GM19463 (cell line): ENCODE results near the gene OGFOD3.
"Not testable (repeated sequence)": the region's sequence is repeated elsewhere in the genome, so short reads cannot be mapped to it uniquely, and the experiment has no call there.

Experiments
- ATAC-seq: cut with Tn5 transposase; IDR thresholded peaks from one replicate; pipeline ENCODE4 v1.9.1; 2021; ENCODE audit warnings: mild to moderate bottlenecking, moderate library complexity; ENCODE audit not compliant: unreplicated experiment

OGFOD3 gene

DNA sequence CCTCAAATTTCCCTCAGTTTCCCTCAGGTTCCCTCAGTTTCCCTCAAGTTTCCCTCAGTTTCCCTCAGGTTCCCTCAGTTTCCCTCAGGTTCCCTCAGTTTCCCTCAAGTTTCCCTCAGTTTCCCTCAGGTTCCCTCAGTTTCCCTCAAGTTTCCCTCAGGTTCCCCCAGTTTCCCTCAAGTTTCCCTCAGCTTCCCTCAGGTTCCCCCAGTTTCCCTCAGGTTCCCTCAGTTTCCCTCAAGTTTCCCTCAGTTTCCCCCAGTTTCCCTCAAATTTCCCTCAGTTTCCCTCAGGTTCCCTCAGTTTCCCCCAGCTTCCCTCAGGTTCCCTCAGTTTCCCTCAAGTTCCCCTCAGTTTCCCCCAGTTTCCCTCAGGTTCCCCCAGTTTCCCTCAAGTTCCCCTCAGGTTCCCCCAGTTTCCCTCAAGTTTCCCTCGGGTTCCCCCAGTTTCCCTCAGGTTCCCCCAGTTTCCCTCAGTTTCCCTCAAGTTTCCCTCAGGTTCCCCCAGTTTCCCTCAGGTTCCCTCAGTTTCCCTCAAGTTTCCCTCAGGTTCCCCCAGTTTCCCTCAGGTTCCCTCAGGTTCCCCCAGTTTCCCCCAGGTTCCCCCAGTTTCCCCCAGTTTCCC is 58.8 kb downstream of the OGFOD3 start:
- ATAC-seq = not testable (repeated sequence)

DNA sequence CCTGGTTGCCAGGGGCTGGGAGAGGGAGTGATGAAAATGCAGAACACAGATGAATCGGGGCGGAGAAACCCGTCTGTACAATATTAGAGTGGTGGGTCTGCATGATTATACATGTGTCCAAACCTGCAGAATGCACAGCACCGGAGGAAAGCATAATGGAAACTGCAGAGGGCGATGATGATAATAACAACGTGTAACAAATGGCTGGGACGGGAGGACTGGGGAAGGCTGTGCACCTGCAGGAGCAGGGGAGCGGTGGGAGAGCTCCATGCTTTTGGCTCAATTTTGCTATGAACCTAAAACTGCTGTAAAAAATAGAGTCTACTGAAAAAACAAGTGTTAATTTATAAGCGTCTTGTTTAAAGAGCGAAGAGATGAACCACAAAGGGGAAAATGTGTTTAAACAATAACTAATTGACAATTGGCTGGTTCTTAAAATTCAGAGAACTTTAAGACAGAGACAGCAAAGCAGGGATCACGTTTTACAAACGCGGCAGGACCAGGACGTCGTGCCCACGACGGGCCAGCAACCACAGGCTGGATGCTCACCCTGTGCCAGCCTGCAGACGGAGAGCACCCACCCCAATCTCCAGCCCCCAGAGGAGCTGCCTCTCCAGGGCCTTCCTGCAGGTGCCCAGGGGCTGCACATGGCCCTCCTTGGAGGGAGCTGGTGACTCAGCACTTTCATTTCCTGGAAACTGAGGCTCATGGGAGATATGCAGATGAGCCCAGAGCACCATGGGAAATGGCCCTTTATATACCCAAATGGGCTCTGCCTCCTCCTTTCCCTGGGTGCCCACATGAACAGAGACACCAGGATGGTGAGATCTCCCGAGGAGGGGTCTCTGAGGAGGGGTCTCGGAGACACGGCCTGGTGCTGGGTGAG is 59.7 kb downstream of the OGFOD3 start, which contains the start of gene TEX19:
Gene TEX19 (plus strand): TSS at position 783 of the 886 bp plus-strand sequence. CDS start 2,904 bp downstream, outside the sequence.
- no peak for ATAC-seq

DNA sequence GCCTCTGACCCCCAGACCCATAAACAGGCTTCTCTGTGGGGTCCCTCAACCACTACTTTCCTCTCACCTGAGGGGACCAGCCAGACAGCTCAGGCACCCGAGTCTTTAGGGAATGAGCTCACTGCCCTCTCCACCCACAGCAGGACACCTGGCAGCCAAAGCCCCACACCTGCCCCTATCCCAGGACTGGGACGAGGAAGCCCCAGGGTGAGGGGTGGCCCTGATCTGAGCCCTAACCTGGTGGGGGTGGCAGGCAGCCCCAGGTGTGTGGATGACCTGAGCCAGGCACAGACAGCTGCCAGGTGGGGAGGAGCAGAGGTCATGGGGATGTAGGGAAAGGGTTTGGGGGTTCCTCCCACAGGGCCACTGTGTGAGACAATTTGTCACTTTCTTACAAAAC is 61.0 kb downstream of the OGFOD3 start:
- no peak for ATAC-seq

DNA sequence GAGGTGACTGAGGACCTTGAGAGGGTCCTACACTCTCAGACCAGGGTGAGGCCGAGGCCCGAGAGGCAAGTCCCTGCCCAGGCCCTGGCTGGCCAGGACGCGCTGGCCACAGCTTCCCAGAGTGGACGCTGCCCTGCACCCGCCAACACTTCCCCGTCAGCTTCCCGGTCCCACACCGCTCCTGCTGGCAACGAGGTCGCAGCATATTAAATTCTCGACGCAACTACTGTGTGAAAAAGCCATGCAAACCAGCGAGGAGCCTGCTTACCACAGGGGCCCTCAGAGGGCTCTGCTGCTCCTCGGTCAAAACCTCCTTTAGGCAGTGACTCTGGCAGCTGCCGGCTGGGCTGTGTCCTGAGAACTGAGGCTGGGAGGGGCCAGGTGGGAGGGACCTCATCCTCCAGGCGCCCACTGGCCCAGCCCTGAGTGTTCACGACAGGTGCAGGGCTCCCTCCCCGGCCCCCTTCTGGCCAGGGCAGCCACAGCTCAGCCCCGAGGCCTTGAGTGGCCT is 61.5 kb downstream of the OGFOD3 start:
- ATAC-seq = no peak

DNA sequence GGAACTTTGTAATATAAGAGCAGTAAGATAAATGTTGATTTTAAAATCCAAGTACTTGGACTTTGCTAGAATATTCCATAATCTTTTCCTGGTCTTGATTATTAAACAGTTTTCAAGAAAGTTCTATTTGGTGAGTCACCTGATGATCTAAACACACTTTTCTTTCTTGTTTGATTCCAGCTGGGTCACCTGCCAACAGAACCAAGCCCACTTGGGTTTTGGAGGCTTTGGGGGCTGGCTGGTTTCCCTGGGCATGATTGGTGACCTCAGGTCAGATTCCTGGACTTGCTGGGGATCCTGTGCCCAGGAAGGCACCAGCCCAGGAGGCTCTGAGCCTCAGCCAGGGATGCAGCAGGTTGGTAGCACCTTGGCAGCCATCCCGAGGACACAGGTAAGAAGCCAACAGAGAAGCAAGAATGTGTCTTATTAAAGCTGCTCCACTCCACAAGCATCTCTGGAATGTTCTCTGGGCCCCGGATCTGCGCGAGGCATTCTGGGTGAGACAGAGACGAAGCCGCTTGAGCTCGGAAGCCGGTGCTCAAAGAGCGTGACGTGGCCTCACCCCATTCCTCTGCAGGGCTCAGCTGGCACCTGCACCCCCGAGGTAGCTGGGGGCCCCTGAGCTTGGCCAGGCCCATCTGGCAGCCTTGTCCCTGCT is 62.5 kb downstream of the OGFOD3 start:
- ATAC-seq = no peak

GRCh38 chr17:82354804-82355308 is 63.5 kb downstream of the OGFOD3 start:
- no peak for ATAC-seq

DNA sequence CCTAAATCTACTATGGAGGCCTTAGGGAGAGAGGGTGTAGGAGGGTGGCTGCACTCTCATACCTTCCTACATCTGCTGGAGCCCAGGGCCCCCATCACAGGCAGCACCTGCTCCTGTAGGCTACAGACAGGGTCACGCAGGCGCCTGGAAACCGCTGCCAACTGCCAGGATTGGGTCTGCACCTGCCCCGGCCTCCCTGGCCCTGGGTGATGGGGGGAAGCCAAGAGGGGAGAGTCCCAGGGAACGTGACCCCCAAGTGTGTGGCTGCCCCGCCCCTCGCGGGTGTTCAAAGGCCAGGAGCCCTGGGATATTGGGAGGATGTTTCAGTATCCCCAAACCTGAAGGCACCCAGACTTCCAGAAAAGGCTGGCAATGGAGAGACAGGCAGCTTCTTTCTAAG is 64.9 kb downstream of the OGFOD3 start:
- no peak for ATAC-seq

GRCh38 chr17:82351713-82352488 is 66.5 kb downstream of the OGFOD3 start:
- ATAC-seq = no peak

DNA sequence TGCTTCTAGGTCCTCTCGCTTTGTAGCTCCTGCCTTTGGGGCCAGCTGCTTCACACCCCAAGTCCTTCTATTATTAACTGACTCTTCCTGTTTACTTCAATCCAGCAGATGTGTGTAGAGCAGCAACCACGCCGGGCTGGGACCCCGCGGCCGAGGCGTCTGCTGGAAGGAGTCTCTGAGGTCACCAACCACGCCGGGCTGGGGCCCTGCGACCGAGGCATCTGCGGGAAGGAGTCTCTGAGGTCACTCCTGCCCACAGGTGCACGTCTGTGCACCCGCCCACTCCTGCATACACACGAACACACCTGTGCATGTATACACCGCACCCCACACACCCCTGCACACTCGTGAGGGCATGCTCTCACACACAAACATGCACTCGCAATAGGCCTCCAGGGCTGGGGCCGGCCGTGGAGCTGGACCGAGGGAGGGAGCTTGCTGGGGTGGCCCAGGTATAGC is 67.1 kb downstream of the OGFOD3 start:
- peak; percentile 47 for ATAC-seq

- no peak for ATAC-seq
Measured at GRCh38 chr17:82350182-82351030, 68.0 kb downstream of the OGFOD3 start.

DNA sequence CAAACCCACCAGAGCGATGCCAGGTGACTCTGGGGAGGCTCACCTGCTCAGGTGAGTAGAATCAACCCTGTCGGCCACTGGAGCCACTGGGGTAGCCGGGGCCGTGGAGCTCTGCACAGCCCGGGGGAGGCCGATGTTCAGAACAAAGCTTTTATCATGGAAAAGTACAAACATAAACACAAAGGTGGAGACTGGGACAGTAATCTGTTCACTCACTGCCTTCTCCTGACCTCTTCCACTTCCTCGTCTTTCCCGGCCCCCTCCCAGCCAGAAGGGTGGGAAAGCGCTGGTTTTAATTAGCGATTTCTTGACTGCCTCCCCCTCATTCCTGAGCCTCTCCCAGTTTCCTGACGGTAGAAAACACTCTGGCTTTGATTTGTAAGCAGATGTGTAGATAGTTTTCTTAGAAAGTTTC is 69.1 kb downstream of the OGFOD3 start:
- ATAC-seq = no peak

DNA sequence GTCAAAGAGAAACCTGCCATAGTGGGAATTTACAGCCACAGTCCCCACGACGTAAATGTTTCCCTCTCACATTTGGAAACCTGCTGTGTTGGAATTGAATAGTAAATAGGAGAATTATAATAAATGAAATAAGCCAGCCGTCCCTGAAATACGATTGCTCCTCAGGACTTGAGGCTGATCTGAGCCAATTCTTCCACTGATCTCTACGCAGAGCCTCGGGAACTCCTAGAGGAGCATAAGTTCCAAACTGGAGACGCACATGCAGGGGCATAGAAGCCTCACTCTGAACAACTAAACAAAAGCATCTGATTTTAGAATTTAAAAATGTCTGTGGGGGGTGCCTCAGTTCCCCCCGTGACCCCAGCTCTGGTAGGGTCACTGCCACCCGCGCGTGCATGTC is 69.5 kb downstream of the OGFOD3 start:
- no peak for ATAC-seq

DNA sequence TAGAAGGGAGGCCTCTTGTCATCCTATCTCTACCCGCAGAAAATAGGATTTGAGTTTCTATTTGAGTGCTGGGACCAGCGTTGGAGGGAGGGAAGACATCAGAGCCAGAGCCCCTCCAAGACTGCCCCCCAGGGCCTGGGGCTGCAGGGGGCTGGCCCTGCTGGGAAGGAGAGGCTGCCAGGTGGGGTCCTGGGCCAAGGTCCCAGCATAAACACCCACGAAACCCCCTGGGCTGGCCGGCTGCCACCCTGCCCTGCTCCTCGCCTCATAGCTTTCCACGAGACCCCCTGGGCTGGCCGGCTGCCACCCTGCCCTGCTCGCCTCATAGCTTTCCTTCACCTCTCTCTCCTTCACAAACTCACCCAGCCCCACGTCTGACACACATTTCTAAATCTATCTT is 70.0 kb downstream of the OGFOD3 start:
- no peak for ATAC-seq

DNA sequence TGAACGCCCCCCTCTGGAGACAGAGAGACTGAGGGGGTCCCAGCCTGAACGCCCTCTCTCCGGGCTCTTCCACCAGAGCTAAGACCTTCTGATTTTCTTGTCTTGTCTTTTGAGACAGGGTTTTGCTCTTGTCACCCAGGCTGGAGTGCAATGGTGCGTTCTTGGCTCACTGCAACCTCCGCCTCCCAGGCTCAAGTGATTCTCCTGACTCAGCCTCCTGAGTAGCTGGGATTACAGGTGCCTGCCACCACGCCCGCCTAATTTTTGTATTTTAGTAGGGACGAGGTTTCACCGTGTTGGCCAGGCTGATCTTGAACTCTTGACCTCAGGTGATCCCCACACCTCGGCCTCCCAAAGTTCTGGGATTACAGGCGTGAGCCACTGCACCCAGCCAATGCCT is 70.4 kb downstream of the OGFOD3 start:
- ATAC-seq = not testable (repeated sequence)

GRCh38 chr17:82346342-82347300 is 71.8 kb downstream of the OGFOD3 start:
- ATAC-seq = no peak

DNA sequence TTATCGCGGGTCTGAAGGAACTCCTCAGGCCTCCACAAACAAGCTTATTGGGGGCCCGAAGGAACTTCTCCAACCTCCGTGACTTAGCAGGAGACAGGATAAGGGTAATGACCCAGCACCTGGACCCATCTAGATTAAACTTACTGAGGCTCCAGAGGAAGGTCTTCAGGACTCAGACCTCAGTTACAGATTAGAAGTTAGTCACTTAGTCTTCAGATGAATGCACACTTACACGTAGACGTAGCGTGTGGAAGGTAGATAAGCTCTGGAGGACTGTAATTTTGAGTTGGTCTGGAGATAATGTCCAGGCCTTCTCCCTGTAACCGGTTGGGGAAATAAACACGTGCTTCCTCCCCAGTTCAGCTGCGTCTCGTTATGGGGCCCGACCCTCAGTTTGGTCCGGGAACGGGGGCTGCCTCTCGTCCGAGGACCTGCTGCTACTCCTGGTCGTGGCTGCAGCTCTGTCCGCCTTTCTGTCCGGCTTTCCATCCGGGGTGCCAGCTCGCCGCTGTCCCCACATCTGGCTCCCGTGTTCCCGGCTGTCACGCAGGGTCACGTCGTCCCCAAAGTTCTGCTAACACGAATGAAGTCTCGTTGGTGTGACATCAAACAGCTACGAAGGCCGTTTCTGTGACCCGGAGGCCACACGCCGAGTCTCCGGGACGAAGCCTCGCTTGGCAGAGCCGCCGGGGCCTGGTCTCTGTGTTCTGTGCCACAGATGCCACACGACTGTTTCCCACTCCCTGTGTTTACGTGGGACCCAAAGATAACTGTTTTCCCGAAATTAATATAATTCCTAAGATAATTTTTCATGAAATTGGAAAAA is 73.0 kb downstream of the OGFOD3 start:
- ATAC-seq = no peak

- no peak for ATAC-seq
Measured at GRCh38 chr17:82344175-82344907, 74.0 kb downstream of the OGFOD3 start.
